Stimulated activated naive CD4-positive, alpha-beta T cell (primary cell): ENCODE measurements around the gene FGF10.

Experiments
- DNase-seq, 6 experiments: peaks; one replicate each; lab custom pipeline; 2025; lab: John Stamatoyannopoulos, UW

FGF10 gene

GRCh38 chr5:44389090-44389822 is at the start of gene FGF10:
FGF10 (minus strand) TSS chr5:44389420; CDS start chr5:44388682, 738 bp downstream.
- no peak for DNase-seq

DNA sequence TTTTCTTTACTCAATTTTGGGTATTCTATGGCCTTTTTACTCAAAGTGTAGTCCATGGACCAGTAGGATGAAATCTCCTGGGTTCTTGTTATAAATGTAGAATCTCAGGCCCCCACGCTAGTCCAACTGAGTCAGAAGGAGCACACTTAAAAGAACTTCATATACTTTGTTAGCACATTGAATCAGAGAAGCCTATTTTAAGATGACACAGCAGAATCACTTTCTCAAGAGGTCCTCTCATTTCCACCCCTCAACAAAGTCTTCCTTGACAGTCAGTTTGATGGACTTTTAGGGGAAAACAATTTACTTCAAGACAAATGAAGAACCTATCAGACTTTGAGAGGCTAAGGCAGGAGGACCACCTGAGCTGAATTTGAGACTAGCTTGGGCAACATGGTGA is 37.7 kb upstream of the FGF10 start:
- DNase-seq, result no peak

DNA sequence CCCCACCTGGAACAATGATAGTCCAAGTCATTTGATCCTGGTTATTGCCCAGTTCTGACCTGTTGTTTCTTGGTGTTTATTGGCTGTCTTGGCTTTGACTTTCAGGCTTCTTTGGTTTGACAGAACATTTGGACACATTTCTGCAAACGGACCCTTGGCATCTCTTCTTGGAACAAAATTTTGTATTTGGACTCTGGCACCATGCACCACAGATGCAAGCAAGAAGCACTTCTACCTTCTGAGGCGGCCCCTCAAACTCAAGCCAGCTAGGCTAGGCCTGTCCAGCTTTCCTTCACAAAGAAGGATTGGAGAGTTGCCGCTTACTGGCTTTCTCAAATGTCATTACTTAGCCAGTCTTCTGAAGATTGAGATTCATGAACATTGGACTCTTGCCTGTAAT is 23.1 kb upstream of the FGF10 start:
- DNase-seq, result no peak

- DNase-seq, result no peak
Measured at GRCh38 chr5:44402084-44402483, 12.9 kb upstream of the FGF10 start.

DNA sequence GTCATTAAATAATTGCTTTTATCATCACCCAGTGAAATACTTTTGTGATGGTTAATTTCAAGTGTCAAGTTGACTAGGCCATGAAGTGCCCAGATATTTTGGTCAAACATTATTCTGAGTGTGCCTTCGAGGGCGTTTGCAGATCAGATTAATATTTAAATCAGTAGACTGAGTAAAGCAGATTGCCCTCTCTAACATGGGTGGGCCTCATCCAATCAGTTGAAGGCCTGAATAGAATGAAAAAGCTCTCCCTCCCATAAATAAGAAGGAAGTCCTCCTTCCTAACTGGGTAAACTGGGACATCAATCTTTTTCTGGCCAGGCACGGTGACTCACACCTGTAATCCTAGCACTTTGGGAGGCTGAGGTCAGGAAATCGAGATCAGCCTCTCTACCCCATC is 12.4 kb upstream of the FGF10 start:
- no peak for DNase-seq

- DNase-seq, result no peak
Measured at GRCh38 chr5:44398382-44398781, 9.2 kb upstream of the FGF10 start.

GRCh38 chr5:44396312-44396711 is 7.1 kb upstream of the FGF10 start:
- DNase-seq, result no peak

- no peak for DNase-seq
Measured at GRCh38 chr5:44390351-44390750, 1.1 kb upstream of the FGF10 start.

- no peak for DNase-seq
Measured at GRCh38 chr5:44389823-44390143, 563 bp upstream of the FGF10 start.

- DNase-seq, result no peak
Measured at GRCh38 chr5:44388321-44389089, 715 bp downstream of the FGF10 start.

GRCh38 chr5:44387921-44388320 is 1.3 kb downstream of the FGF10 start:
- DNase-seq, result no peak

DNA sequence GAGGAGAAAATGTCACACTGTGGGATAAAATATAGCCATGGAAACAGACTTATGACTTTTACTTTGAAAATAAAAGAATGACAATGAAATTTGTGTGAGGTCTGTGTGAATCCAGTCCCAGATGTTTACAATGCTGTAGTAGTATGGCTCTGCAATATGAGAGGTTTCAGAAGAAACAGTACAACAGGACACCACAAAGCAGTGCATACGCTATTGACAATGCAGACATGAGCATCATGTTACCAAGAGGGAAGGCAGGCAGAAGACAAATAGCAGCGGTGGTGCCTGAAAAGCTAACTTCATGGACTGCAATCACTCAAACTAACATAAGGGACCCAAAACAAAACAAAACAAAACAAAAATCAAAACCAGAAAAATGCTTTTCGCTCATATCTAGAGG is 1.8 kb downstream of the FGF10 start:
- DNase-seq, result no peak

DNA sequence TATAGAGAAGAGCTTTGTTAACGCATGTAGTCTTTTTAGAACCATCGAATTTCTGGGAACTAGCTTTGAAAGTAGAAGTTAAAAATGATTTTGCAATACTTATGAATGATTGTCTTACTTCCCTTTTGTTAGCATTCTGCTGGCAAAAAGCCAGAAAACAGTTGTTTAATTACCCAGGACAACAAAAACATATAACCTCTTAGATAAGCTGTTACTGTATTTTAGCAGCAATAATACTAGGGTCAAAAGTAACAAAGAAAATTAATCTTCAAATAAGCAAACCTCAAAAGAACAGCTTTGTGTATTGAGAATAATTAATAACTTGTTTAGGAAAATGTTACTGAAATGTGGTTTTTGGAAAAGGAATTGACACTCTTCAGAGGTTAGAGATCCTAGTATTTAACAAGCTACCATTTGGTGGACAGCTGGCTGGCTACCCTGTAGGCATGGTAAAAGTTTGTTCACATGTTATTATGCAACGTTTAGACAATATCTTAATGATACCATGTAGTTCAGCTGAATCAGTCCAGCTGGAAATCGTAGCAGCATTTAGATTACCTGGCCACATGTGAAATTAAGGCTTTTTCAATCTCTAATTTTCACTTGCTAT is 3.8 kb downstream of the FGF10 start:
- no peak for DNase-seq

GRCh38 chr5:44384816-44385215 is 4.4 kb downstream of the FGF10 start:
- no peak for DNase-seq

DNA sequence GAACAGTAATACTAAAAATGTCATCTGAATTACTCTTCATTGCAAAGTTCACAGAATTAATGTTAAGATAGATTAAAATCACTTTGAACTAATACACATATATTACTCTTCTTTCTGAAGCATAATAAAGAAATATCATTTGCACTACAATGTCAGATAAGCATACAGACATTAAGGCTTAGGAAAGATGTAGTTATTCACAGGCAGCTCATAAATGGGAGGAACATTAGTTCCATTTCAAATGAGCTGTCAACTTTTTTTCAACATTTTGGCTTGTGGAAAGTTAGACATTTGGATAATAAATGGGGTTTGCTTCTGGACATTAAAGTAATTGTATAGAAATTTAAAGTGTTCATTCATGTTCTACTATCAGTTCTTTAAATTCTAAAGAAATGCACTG is 6.3 kb downstream of the FGF10 start:
- no peak for DNase-seq

- no peak for DNase-seq
Measured at GRCh38 chr5:44377057-44377456, 12.2 kb downstream of the FGF10 start.

DNA sequence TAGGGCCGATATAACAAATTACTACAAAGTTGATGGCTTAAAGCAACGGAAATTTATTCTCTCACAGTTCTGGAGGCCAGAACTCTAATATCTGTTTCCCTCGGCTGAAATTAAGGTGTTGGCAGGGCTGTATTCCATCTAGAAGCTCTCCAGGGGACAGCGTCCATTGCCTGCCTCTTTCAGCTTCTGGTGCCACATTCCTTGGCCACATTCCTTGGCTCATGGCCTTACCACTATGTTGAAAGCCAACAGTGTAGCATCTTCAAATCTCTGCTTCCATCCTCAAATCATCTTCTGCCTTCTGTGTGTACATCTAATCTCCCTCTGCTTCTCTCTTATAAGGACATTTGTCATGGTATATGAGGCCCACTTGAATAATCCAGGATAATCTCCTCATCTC is 17.2 kb downstream of the FGF10 start:
- no peak for DNase-seq

DNA sequence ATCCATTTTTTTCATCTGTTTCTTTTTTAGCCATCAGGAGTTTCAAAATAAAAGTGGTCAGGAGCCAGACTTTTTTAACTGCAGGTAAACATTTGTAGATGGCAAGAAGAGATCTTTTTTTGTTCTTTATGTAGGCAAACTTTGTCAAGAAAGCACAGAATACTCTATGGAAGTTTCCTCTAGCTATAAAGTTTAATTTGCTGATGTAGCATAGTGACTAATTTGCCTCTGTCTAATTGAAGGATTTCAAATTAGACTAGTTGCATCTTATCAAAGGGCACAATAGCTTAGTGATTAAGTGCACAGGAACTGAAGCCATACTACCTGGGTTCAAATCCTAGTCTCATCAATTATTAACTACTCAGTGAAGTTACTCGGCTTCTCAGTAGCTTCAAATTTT is 22.0 kb downstream of the FGF10 start:
- no peak for DNase-seq

DNA sequence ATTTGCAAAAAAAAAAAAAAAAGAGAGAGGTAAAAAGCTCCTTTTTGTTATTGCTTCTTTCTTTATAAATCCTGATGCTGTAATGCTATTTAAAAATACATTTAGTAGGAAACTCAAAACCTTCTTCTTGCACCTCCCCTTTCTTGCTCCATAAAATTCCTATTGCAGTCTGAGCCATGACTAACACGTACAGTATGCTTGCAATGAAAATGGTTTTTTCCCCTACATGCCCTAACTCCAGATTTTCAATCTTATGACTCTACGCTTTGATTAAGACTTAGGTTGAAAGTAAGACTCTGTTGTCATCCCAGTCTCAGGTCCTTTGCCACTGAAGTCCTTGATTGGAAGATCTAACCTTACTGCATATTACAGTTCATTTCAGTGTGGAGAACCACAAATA is 23.9 kb downstream of the FGF10 start:
- DNase-seq, result no peak

GRCh38 chr5:44364097-44364496 is 25.1 kb downstream of the FGF10 start:
- DNase-seq, result no peak

- no peak for DNase-seq
Measured at GRCh38 chr5:44361342-44362001, 27.7 kb downstream of the FGF10 start.

DNA sequence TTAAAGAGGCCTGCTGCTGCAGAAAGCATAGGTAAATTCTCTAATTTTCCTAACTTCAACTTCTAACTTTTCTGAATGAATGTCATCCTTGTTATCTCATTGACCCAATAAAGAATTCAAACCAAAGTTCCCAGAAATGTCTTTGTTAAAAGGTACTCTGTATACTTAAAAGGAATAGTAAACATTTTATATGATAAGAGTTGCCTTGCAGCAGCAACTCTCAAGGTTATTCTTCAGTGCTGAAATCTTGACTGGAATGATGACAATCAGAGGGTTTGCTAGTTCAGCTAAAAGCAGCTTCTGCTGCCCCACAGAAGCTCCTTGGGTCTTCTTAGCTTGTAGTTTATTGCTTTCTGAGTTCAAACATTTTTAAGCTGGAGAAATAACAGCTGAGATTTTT is 28.3 kb downstream of the FGF10 start:
- DNase-seq, result no peak

- no peak for DNase-seq
Measured at GRCh38 chr5:44358421-44358820, 30.8 kb downstream of the FGF10 start.
